Effector memory CD8-positive, alpha-beta T cell (primary cell): ENCODE results near the gene ACKR3.

ENCODE experiments used
- ATAC-seq: fragments of 150-1000 bp; cut with Tn5 transposase; replicated peaks from 2 replicates; pipeline ENCODE4 v1.10.0; 2021; ENCODE audit warnings: mild to moderate bottlenecking, moderate library complexity
- DNase-seq, 3 experiments: peaks; one replicate each; pipeline ENCODE4 v3.0.0; 2021
- H3K27ac Mint-ChIP-seq, 2 donors: one replicate each; pipeline ENCODE4 v1.8.0; 2022; ENCODE audit warnings: mild to moderate bottlenecking in 2 of 2, mixed read lengths in 2 of 2, moderate library complexity in 2 of 2
- H3K27me3 Mint-ChIP-seq, 2 donors: one replicate each; pipeline ENCODE4 v1.8.0; 2022; ENCODE audit warnings: mixed read lengths in 2 of 2
- H3K36me3 Mint-ChIP-seq: one replicate; pipeline ENCODE4 v1.8.0; 2022; ENCODE audit warnings: mild to moderate bottlenecking, moderate library complexity, mixed read lengths; ENCODE audit not compliant: insufficient read depth
- H3K4me1 Mint-ChIP-seq, 2 donors: one replicate each; pipeline ENCODE4 v1.8.0; 2022; ENCODE audit warnings: low read depth in 2 of 2, mixed read lengths in 2 of 2
- H3K4me3 Mint-ChIP-seq, 2 donors: one replicate each; pipeline ENCODE4 v1.8.0; 2022; ENCODE audit warnings: mild to moderate bottlenecking in 2 of 2, mixed read lengths in 2 of 2, moderate library complexity in 2 of 2
- H3K9me3 Mint-ChIP-seq, 2 donors: one replicate each; pipeline ENCODE4 v1.8.0; 2022; ENCODE audit warnings: mixed read lengths in 2 of 2

Gene ACKR3

GRCh38 chr2:236617796-236618195, 48.2 kb downstream of the ACKR3 start:
- Mint-ChIP-seq H3K27me3 (peaks cover 76 to 97% of the 10 kb centered on the region in 2 donors), H3K9me3 (no peaks in the 10 kb centered on the region)
- no peak for DNase-seq

GRCh38 chr2:236618370-236618769, 48.7 kb downstream of the ACKR3 start:
- peaks cover 72 to 91% of the 10 kb centered on the region in 2 donors for H3K27me3 Mint-ChIP-seq
- DNase-seq (no peak), ATAC-seq (peak; percentile 40)
- peaks cover 0 to 7% of the 10 kb centered on the region in 2 donors for H3K4me1 Mint-ChIP-seq
- H3K4me3 Mint-ChIP-seq, result no peak overlapping the region
- H3K36me3 Mint-ChIP-seq, result peaks cover 3% of the 10 kb centered on the region
- no peak overlapping the region for H3K27ac Mint-ChIP-seq
- H3K9me3 Mint-ChIP-seq, result no peaks in the 10 kb centered on the region

More at GRCh38 chr2:236617796-236618195, 48.2 kb downstream of the ACKR3 start:
- Mint-ChIP-seq H3K27ac (no peak overlapping the region), H3K4me3 (no peak overlapping the region), H3K36me3 (peaks cover 3% of the 10 kb centered on the region), H3K4me1 (peaks cover 0 to 7% of the 10 kb centered on the region in 2 donors)
- no peak for ATAC-seq

GRCh38 chr2:236619910-236620612, 50.4 kb downstream of the ACKR3 start:
- Mint-ChIP-seq H3K27me3 (peaks cover 55 to 86% of the 10 kb centered on the region in 2 donors), H3K36me3 (peaks cover 5% of the 10 kb centered on the region), H3K27ac (no peak overlapping the region), H3K9me3 (no peaks in the 10 kb centered on the region), H3K4me1 (peaks cover 0 to 7% of the 10 kb centered on the region in 2 donors), H3K4me3 (no peak overlapping the region)
- ATAC-seq, result no peak
- DNase-seq, result no peak

GRCh38 chr2:236621786-236622185, 52.2 kb downstream of the ACKR3 start:
- Mint-ChIP-seq H3K36me3 (peaks cover 4% of the 10 kb centered on the region), H3K27ac (no peak overlapping the region), H3K9me3 (no peaks in the 10 kb centered on the region), H3K4me3 (no peak overlapping the region), H3K27me3 (peaks cover 41 to 84% of the 10 kb centered on the region in 2 donors), H3K4me1 (peaks cover 0 to 7% of the 10 kb centered on the region in 2 donors)
- no peak for ATAC-seq
- no peak for DNase-seq

- ATAC-seq (no peak), DNase-seq (no peak)
- H3K4me3 Mint-ChIP-seq, result no peak overlapping the region
- peaks cover 4% of the 10 kb centered on the region for H3K36me3 Mint-ChIP-seq
- no peak overlapping the region for H3K27ac Mint-ChIP-seq
- H3K9me3 Mint-ChIP-seq, result no peaks in the 10 kb centered on the region
- H3K27me3 Mint-ChIP-seq, result peaks cover 40 to 80% of the 10 kb centered on the region in 2 donors
- peaks cover 0 to 7% of the 10 kb centered on the region in 2 donors for H3K4me1 Mint-ChIP-seq
Measured at GRCh38 chr2:236622201-236622600, 52.6 kb downstream of the ACKR3 start.

- no peak overlapping the region for H3K4me3 Mint-ChIP-seq
- ATAC-seq, result no peak
Measured at GRCh38 chr2:236622660-236623059, 53.0 kb downstream of the ACKR3 start.

GRCh38 chr2:236623816-236624215, 54.2 kb downstream of the ACKR3 start:
- Mint-ChIP-seq H3K4me3 (no peak overlapping the region), H3K27me3 (peaks cover 27 to 63% of the 10 kb centered on the region in 2 donors), H3K36me3 (peaks cover 4% of the 10 kb centered on the region), H3K4me1 (peaks cover 0 to 7% of the 10 kb centered on the region in 2 donors), H3K27ac (no peak overlapping the region), H3K9me3 (no peaks in the 10 kb centered on the region)
- no peak for DNase-seq
- no peak for ATAC-seq

More at GRCh38 chr2:236622660-236623059, 53.0 kb downstream of the ACKR3 start:
- peaks cover 4% of the 10 kb centered on the region for H3K36me3 Mint-ChIP-seq
- peaks cover 0 to 7% of the 10 kb centered on the region in 2 donors for H3K4me1 Mint-ChIP-seq
- H3K27me3 Mint-ChIP-seq, result peaks cover 35 to 75% of the 10 kb centered on the region in 2 donors
- H3K27ac Mint-ChIP-seq, result no peak overlapping the region
- DNase-seq, result no peak
- H3K9me3 Mint-ChIP-seq, result no peaks in the 10 kb centered on the region

GRCh38 chr2:236625156-236625690, 55.6 kb downstream of the ACKR3 start:
- no peak for DNase-seq
- no peak for ATAC-seq
- peaks cover 4% of the 10 kb centered on the region for H3K36me3 Mint-ChIP-seq
- no peak overlapping the region for H3K4me3 Mint-ChIP-seq
- peaks cover 0 to 3% of the 10 kb centered on the region in 2 donors for H3K4me1 Mint-ChIP-seq
- peaks cover 19 to 49% of the 10 kb centered on the region in 2 donors for H3K27me3 Mint-ChIP-seq
- H3K27ac Mint-ChIP-seq, result no peak overlapping the region
- no peaks in the 10 kb centered on the region for H3K9me3 Mint-ChIP-seq

GRCh38 chr2:236626391-236627150, 56.9 kb downstream of the ACKR3 start:
- Mint-ChIP-seq H3K27me3 (peaks cover 11 to 39% of the 10 kb centered on the region in 2 donors), H3K27ac (no peak overlapping the region), H3K4me1 (no peaks in the 10 kb centered on the region), H3K36me3 (peaks cover 4% of the 10 kb centered on the region), H3K9me3 (no peaks in the 10 kb centered on the region), H3K4me3 (no peak overlapping the region)
- no peak for DNase-seq
- no peak for ATAC-seq

GRCh38 chr2:236627193-236627592, 57.6 kb downstream of the ACKR3 start:
- Mint-ChIP-seq H3K27ac (no peak overlapping the region), H3K4me3 (no peak overlapping the region), H3K36me3 (peaks cover 4% of the 10 kb centered on the region), H3K27me3 (peaks cover 11 to 39% of the 10 kb centered on the region in 2 donors), H3K4me1 (no peaks in the 10 kb centered on the region), H3K9me3 (no peaks in the 10 kb centered on the region)
- no peak for ATAC-seq
- no peak for DNase-seq

GRCh38 chr2:236627841-236628240, 58.2 kb downstream of the ACKR3 start:
- no peaks in the 10 kb centered on the region for H3K9me3 Mint-ChIP-seq
- no peak overlapping the region for H3K4me3 Mint-ChIP-seq
- DNase-seq (no peak), ATAC-seq (no peak)
- no peak overlapping the region for H3K27ac Mint-ChIP-seq
- H3K4me1 Mint-ChIP-seq, result peaks cover 0 to 2% of the 10 kb centered on the region in 2 donors
- peaks cover 4% of the 10 kb centered on the region for H3K36me3 Mint-ChIP-seq
- H3K27me3 Mint-ChIP-seq, result peaks cover 14 to 42% of the 10 kb centered on the region in 2 donors

- no peak for ATAC-seq
- Mint-ChIP-seq H3K36me3 (peaks cover 4% of the 10 kb centered on the region), H3K27ac (no peak overlapping the region), H3K9me3 (no peaks in the 10 kb centered on the region), H3K4me3 (no peak overlapping the region), H3K4me1 (peaks cover 0 to 2% of the 10 kb centered on the region in 2 donors), H3K27me3 (peaks cover 20 to 47% of the 10 kb centered on the region in 2 donors)
- no peak for DNase-seq
Measured at GRCh38 chr2:236628256-236628901, 58.8 kb downstream of the ACKR3 start.

GRCh38 chr2:236628981-236629605, 59.5 kb downstream of the ACKR3 start:
- H3K27ac Mint-ChIP-seq, result no peak overlapping the region
- H3K9me3 Mint-ChIP-seq, result no peaks in the 10 kb centered on the region
- no peaks in the 10 kb centered on the region for H3K36me3 Mint-ChIP-seq
- H3K27me3 Mint-ChIP-seq, result peaks cover 22 to 47% of the 10 kb centered on the region in 2 donors
- ATAC-seq (no peak), DNase-seq (no peak)
- H3K4me3 Mint-ChIP-seq, result no peak overlapping the region
- peaks cover 0 to 2% of the 10 kb centered on the region in 2 donors for H3K4me1 Mint-ChIP-seq
